HG03378 (cell line): ENCODE data around the gene SLC19A2.

Experiments used
- ATAC-seq: cut with Tn5 transposase; IDR thresholded peaks from one replicate; pipeline ENCODE4 v1.9.1; 2021; ENCODE audit warnings: mild to moderate bottlenecking, moderate library complexity; ENCODE audit not compliant: unreplicated experiment

Gene SLC19A2

GRCh38 chr1:169478094-169478672 is 7.6 kb downstream of the SLC19A2 start:
- ATAC-seq, result no peak

- ATAC-seq, result no peak
Observed at GRCh38 chr1:169475806-169476387, 9.8 kb downstream of the SLC19A2 start.

- ATAC-seq, result no peak
Observed at GRCh38 chr1:169474302-169474995, 11.3 kb downstream of the SLC19A2 start.

GRCh38 chr1:169473347-169473746 is 12.4 kb downstream of the SLC19A2 start:
- ATAC-seq, result no peak

- ATAC-seq, result no peak
Observed at GRCh38 chr1:169472738-169473137, 13.0 kb downstream of the SLC19A2 start.

- no peak for ATAC-seq
Observed at GRCh38 chr1:169468982-169469381, 16.8 kb downstream of the SLC19A2 start.

GRCh38 chr1:169466259-169467230 is 19.2 kb downstream of the SLC19A2 start:
- no peak for ATAC-seq

GRCh38 chr1:169465281-169465680 is 20.5 kb downstream of the SLC19A2 start:
- no peak for ATAC-seq

- no peak for ATAC-seq
Observed at GRCh38 chr1:169462385-169462784, 23.4 kb downstream of the SLC19A2 start.

- no peak for ATAC-seq
Observed at GRCh38 chr1:169461390-169462000, 24.2 kb downstream of the SLC19A2 start.

- no peak for ATAC-seq
Observed at GRCh38 chr1:169460191-169460833, 25.4 kb downstream of the SLC19A2 start.

GRCh38 chr1:169457443-169457842 is 28.3 kb downstream of the SLC19A2 start:
- ATAC-seq, result no peak

GRCh38 chr1:169456029-169456428 is 29.7 kb downstream of the SLC19A2 start:
- ATAC-seq, result no peak

- no peak for ATAC-seq
Observed at GRCh38 chr1:169452921-169453320, 32.8 kb downstream of the SLC19A2 start.

- ATAC-seq, result no peak
Observed at GRCh38 chr1:169451218-169451824, 34.4 kb downstream of the SLC19A2 start.

- ATAC-seq, result no peak
Observed at GRCh38 chr1:169443923-169444322, 41.8 kb downstream of the SLC19A2 start.

- ATAC-seq, result no peak
Observed at GRCh38 chr1:169427081-169427641, 58.6 kb downstream of the SLC19A2 start, which contains the start of gene CCDC181. Gene CCDC181, minus strand, starts transcription at chr1:169427474. Its CDS starts 2,547 bp downstream, at chr1:169424927.

- ATAC-seq, result no peak
Observed at GRCh38 chr1:169426174-169426705, 59.5 kb downstream of the SLC19A2 start.

GRCh38 chr1:169421309-169421708 is 64.4 kb downstream of the SLC19A2 start:
- no peak for ATAC-seq
